HepG2 (cell line): Measurements from ENCODE around the gene PRTN3. TPM values are rescaled to one million over a fixed set of nuclear protein-coding genes. Genes with fewer than 3 reads are reported as not detected.

ENCODE experiments used
- ATAC-seq: fragments of 200-7000 bp; cut with Tn5 transposase; 3 replicates; pipeline ENCODE4 v1.9.1; 2020; ENCODE audit warnings: mild to moderate bottlenecking, moderate library complexity
- BruUV-seq: library from RNA; stranded (reverse); fragments of 400-500 nt; replicated peaks from 2 replicates; lab custom pipeline; 2021; lab: Mats Ljungman, UMichigan
- CTCF ChIA-PET: fragments of 300-600 bp; formaldehyde crosslinking; extraction: SDS; loops from one replicate; lab custom pipeline; 2021; ENCODE audit warnings: low total read pairs, inconsistent platforms, low intra/inter-chr PET ratio; lab: Yijun Ruan, JAX
- POLR2A ChIA-PET: fragments of 350-600 bp; sonication (Branson Sonifier 250); formaldehyde crosslinking; loops from one replicate; lab custom pipeline; 2020; ENCODE audit warnings: antibody characterized with exemption, inconsistent platforms; lab: Yijun Ruan, JAX
- DNase-seq: peaks from one replicate; pipeline ENCODE4 v3.0.0-alpha.2; 2015; ENCODE audit warnings: low spot score
- FAIRE-seq: peaks from 3 replicates; lab custom pipeline; 2011; peaks lifted over from hg19 to GRCh38; lab: Jason Lieb, UNC
- H2AFZ ChIP-seq: one replicate; pipeline ENCODE4 v1.6.1; 2011; ENCODE audit warnings: low read length, inconsistent platforms
- H3K27ac ChIP-seq: fragments of 300-600 bp; 3 replicates; pipeline ENCODE4 v1.8.0; 2011; ENCODE audit warnings: mixed run types, mild to moderate bottlenecking, mixed read lengths, low read length, inconsistent platforms; ENCODE audit not compliant: insufficient read depth; ENCODE audit errors: extremely low read length
- H3K27me3 ChIP-seq, 2 experiments: fragments of 200-600 bp in 1 of 2; 2 replicates in 1 of 2; 3 replicates in 1 of 2; pipeline versions ENCODE4 v1.6.0 to v1.8.0; 2011; ENCODE audit warnings: low read length in 2 of 2, mild to moderate bottlenecking in 2 of 2, moderate library complexity in 2 of 2, inconsistent platforms in 1 of 2; ENCODE audit not compliant: insufficient read depth in 2 of 2, control insufficient read depth in 1 of 2
- H3K36me3 ChIP-seq, 2 experiments: fragments of 200-600 bp in 1 of 2; replicated peaks in 1 of 2; 2 replicates in 1 of 2; 3 replicates in 1 of 2; pipeline versions ENCODE4 v1.5.1 to v1.8.0; 2011; ENCODE audit warnings: low read length in 2 of 2, inconsistent platforms in 1 of 2; ENCODE audit not compliant: insufficient read depth in 2 of 2, control insufficient read depth in 1 of 2
- H3K4me1 ChIP-seq: 2 replicates; pipeline ENCODE4 v1.5.1; 2012; ENCODE audit warnings: low read length, inconsistent platforms; ENCODE audit not compliant: insufficient read depth
- H3K4me2 ChIP-seq: 2 replicates; pipeline ENCODE4 v1.6.0; 2011; ENCODE audit warnings: low read depth, low read length, inconsistent platforms
- H3K4me3 ChIP-seq, 3 experiments: fragments of 200-600 bp in 1 of 3; sonication (generic), shearing (Covaris generic) in 1 of 3; replicated peaks in 1 of 3; 2 replicates each; pipeline ENCODE4 v1.5.1; 2011 to 2016; ENCODE audit warnings: low read length in 3 of 3, inconsistent platforms in 2 of 3, low read depth in 2 of 3, mild to moderate bottlenecking in 2 of 3, control low read depth in 1 of 3, mixed read lengths in 1 of 3; ENCODE audit not compliant: insufficient read depth in 1 of 3
- H3K79me2 ChIP-seq: one replicate; pipeline ENCODE4 v1.6.1; 2011; ENCODE audit warnings: low read length, inconsistent platforms; ENCODE audit not compliant: insufficient read depth
- H3K9ac ChIP-seq: 2 replicates; pipeline ENCODE4 v1.6.0; 2011; ENCODE audit warnings: mild to moderate bottlenecking, low read depth, low read length, inconsistent platforms; ENCODE audit not compliant: insufficient read depth
- H3K9me3 ChIP-seq: 2 replicates; pipeline ENCODE4 v1.5.1; 2012; ENCODE audit warnings: mild to moderate bottlenecking, low read length
- H4K20me1 ChIP-seq: 2 replicates; pipeline ENCODE4 v1.6.0; 2011; ENCODE audit warnings: inconsistent platforms, mild to moderate bottlenecking, low read length, moderate library complexity; ENCODE audit not compliant: insufficient read depth
- CEBPB ChIP-seq: IDR thresholded peaks from 2 replicates; pipeline ENCODE4 v1.6.1; 2011; ENCODE audit warnings: low read depth, low read length, improper control_type of control experiment, borderline replicate concordance
- NKX3-1 ChIP-seq: sonication (generic); formaldehyde crosslinking; IDR thresholded peaks from 2 replicates; pipeline ENCODE4 v1.5.0; 2020; ENCODE audit warnings: missing genetic modification reagents
- PLRG1 ChIP-seq: fragments of 450-650 bp; conservative IDR thresholded peaks from 2 replicates; pipeline ENCODE4 v1.6.1; 2016
- SNAI1 ChIP-seq: sonication (generic); formaldehyde crosslinking; IDR thresholded peaks from 2 replicates; pipeline ENCODE4 v1.5.0; 2020; ENCODE audit warnings: mild to moderate bottlenecking, missing genetic modification reagents, borderline replicate concordance
- ZBTB38 ChIP-seq: sonication (generic); formaldehyde crosslinking; IDR thresholded peaks from 2 replicates; pipeline ENCODE4 v1.5.1; 2020; ENCODE audit warnings: mild to moderate bottlenecking, missing genetic modification reagents
- ZMAT3 ChIP-seq: sonication (generic); formaldehyde crosslinking; conservative IDR thresholded peaks from 2 replicates; pipeline ENCODE4 v1.7.0; 2021; ENCODE audit warnings: missing genetic modification reagents
- ZMYM2 ChIP-seq: sonication (generic); formaldehyde crosslinking; IDR thresholded peaks from 2 replicates; pipeline ENCODE4 v1.8.0; 2022; ENCODE audit warnings: mild to moderate bottlenecking, missing genetic modification reagents
- ZNF446 ChIP-seq: sonication (generic); formaldehyde crosslinking; IDR thresholded peaks from 2 replicates; pipeline ENCODE4 v1.5.0; 2020; ENCODE audit warnings: mild to moderate bottlenecking, missing genetic modification reagents
- ZNF510 ChIP-seq: sonication (generic); formaldehyde crosslinking; IDR thresholded peaks from 2 replicates; pipeline ENCODE4 v1.4.0; 2020; ENCODE audit warnings: low read depth, mild to moderate bottlenecking, missing genetic modification reagents
- ZNF75D ChIP-seq: sonication (generic); formaldehyde crosslinking; IDR thresholded peaks from 2 replicates; pipeline ENCODE4 v1.8.1; 2023; ENCODE audit warnings: missing genetic modification reagents, mild to moderate bottlenecking, borderline replicate concordance
- ZNF780A ChIP-seq: sonication (generic); formaldehyde crosslinking; IDR thresholded peaks from 2 replicates; pipeline ENCODE4 v1.8.0; 2022; ENCODE audit warnings: mild to moderate bottlenecking, missing genetic modification reagents, moderate library complexity
- WGBS: methylation state at CpG from one replicate; pipeline ENCODE4 v1.1.6; 2017; ENCODE audit warnings: low lambda C conversion rate; 5-methylcytosine and 5-hydroxymethylcytosine counted together
- in situ Hi-C: cut with HindIII; loops from 2 replicates; pipeline ENCODE4 v1.10.0; 2017; ENCODE audit warnings: low pct_unique_long_range_greater_than_20kb; ENCODE audit not compliant: extremely low pct_ligation_motif_present
- intact Hi-C: fragments of 100-400 bp; cut with micrococcal nuclease; formaldehyde crosslinking; loops from one replicate; pipeline ENCODE4 v1.10.0; 2022; ENCODE audit not compliant: unreplicated experiment
- polyA plus RNA-seq, 8 experiments: library from polyadenylated mRNA; depleted of rRNA in 3 of 8; stranded (reverse) in 7 of 8; unstranded in 1 of 8; fragments of >200 nt; fragmentation: Illumina TruSeq in 4 of 8; extraction: Trizol in 4 of 8; gene quantifications; 2 replicates each; pipeline versions ENCODE4 v1.2.1 to v1.2.3, GENCODE V29; 2011 to 2016; ENCODE audit warnings: low read depth in 4 of 8, missing spikeins in 1 of 8, mixed read lengths in 1 of 8; ENCODE audit not compliant: insufficient read depth in 1 of 8
- total RNA-seq, 5 experiments: library from RNA; depleted of rRNA; stranded (reverse); fragments of >200 nt; fragmentation: Illumina TruSeq; extraction: Trizol; gene quantifications; 2 replicates each; pipeline ENCODE4 v1.2.3, GENCODE V29; 2016; ENCODE audit warnings: low read depth in 1 of 5
- TF ChIP-seq, protein P1 (sequence below): sonication (generic); formaldehyde crosslinking; conservative IDR thresholded peaks from 2 replicates; pipeline ENCODE4 v1.8.0; 2022; ENCODE audit warnings: mild to moderate bottlenecking, moderate library complexity, missing genetic modification reagents
- TF ChIP-seq, protein P2 (sequence below): IDR thresholded peaks from 2 replicates; pipeline ENCODE4 v1.6.1; 2016; ENCODE audit warnings: missing genetic modification reagents, missing compliant biosample characterization

The PRTN3 gene
- total and polyA plus RNA-seq, 2 of the 13 experiments (the other 11 are each of a cell fraction or from before 2014, with no cell fraction given) = not detected

DNA sequence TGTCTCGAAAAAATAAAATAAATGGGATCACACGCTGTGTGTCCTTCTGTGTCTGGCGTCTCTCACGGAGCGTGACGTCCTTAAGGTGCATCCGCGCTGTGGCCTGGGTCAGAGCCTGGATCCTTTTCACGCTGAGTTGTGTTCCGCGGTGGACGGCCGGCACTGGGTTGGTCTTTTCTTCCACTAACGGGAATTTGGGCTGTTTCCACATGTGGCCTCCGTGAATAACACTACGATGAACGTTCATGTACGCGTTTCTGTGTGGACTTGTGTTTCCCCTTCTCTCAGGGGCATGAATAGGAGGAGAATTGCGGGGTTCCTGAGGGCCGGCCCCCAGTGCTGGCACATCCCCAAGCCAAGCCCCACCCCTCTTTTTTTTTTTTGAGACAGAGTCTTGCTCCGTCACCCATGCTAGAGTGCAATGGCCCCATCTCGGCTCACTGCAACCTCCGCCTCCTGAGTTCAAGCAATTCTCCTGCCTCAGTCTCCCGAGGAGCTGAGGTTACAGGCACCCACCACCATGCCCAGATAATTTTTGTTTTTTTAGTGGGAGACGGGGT, 49.7 kb upstream of the PRTN3 start:
- no peak for DNase-seq
- Histone ChIP-seq H3K36me3 (no peaks in the 10 kb centered on the region), H3K4me1 (peaks cover 74% of the 10 kb centered on the region), H4K20me1 (no peaks in the 10 kb centered on the region), H3K4me3 (no peak overlapping the region), H3K9me3 (no peaks in the 10 kb centered on the region), H3K79me2 (no peaks in the 10 kb centered on the region), H3K9ac (no peak overlapping the region), H2AFZ (no peak overlapping the region), H3K4me2 (no peak overlapping the region), H3K27me3 (no peaks in the 10 kb centered on the region), H3K27ac (no peak overlapping the region)
- in situ Hi-C loops = no loop called here
- WGBS = 95% methylated on average over 25 of the region's 26 CpGs
- no peak for ATAC-seq
- intact Hi-C loops = no loop called here
- TF ChIP-seq ZBTB38 (CRISPR knock-in tag) = peak; percentile 89
- 0 out of 2 replicates have a peak, but pooled peaks have one; percentile 20 for TF ChIP-seq ZMYM2 (CRISPR knock-in tag)
- no peak for TF ChIP-seq SNAI1 (CRISPR knock-in tag)
- ChIA-PET CTCF (no interaction called here), POLR2A (interaction anchor here (1.1 kb wide), 1 partner anchor 11 kb away, joined by 4 read pairs; no protein-coding TSS in a partner anchor)
- BruUV-seq = no TSS peak
- FAIRE-seq = no peak

DNA sequence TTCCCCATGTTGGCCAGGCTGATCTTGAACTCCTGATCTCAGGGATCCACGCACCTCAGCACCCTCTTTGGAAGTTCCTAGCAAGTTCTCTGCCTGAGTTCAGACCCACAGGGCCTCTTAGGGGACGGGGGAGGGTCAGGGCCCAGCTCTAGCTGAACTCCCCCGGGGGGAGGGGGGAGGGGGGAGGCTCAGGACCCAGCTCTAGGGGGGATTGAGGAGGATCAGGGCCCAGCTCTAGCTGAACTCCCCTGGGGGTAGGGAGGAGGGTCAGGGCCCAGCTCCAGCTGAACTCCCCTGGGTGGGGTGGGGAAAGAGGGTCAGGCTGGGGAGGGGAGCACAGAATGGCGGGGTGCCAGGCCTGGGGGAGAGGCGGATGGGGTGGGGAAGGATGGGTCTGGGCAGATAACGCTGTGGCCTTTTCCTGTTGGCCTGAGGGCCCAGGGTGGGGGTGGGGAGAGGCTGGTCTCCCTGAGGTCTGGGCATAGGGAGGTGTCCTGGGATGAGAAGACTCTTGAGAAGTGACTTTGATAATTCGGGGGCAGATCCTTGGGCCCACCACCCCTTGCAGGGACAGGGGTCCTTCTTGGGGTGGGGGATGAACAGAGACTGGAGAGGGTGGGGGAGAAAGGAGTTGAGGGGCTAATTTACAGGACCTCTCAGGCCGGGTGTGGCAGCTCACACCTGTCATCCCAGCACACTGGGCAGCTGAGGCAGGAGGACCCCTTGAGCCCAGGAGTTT, 49.1 kb upstream of the PRTN3 start:
- H3K9me3 ChIP-seq = no peaks in the 10 kb centered on the region
- no peaks in the 10 kb centered on the region for H3K36me3 ChIP-seq
- intact Hi-C loops = no loop called here
- BruUV-seq = no TSS peak
- DNase-seq (no peak), ATAC-seq (no peak), FAIRE-seq (no peak)
- no peak overlapping the region for H2AFZ ChIP-seq
- ChIA-PET POLR2A (interaction anchor here (1.1 kb wide), 1 partner anchor 10 kb away, joined by 4 read pairs; no protein-coding TSS in a partner anchor), CTCF (no interaction called here)
- no peak for TF ChIP-seq ZNF75D (CRISPR knock-in tag)
- TF ChIP-seq PLRG1 = no peak
- TF ChIP-seq, protein P1, sequence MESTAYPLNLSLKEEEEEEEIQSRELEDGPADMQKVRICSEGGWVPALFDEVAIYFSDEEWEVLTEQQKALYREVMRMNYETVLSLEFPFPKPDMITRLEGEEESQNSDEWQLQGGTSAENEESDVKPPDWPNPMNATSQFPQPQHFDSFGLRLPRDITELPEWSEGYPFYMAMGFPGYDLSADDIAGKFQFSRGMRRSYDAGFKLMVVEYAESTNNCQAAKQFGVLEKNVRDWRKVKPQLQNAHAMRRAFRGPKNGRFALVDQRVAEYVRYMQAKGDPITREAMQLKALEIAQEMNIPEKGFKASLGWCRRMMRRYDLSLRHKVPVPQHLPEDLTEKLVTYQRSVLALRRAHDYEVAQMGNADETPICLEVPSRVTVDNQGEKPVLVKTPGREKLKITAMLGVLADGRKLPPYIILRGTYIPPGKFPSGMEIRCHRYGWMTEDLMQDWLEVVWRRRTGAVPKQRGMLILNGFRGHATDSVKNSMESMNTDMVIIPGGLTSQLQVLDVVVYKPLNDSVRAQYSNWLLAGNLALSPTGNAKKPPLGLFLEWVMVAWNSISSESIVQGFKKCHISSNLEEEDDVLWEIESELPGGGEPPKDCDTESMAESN (CRISPR knock-in tag) = no peak
- no peak for TF ChIP-seq ZMAT3 (CRISPR knock-in tag)
- no peak for TF ChIP-seq ZNF780A (CRISPR knock-in tag)
- TF ChIP-seq, protein P2, sequence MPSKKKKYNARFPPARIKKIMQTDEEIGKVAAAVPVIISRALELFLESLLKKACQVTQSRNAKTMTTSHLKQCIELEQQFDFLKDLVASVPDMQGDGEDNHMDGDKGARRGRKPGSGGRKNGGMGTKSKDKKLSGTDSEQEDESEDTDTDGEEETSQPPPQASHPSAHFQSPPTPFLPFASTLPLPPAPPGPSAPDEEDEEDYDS (CRISPR knock-in tag) = no peak
- TF ChIP-seq CEBPB = no peak
- TF ChIP-seq ZNF446 (CRISPR knock-in tag) = no peak
- TF ChIP-seq ZNF510 = no peak
- TF ChIP-seq NKX3-1 (CRISPR knock-in tag) = no peak
- H4K20me1 ChIP-seq = no peaks in the 10 kb centered on the region
- peaks cover 77% of the 10 kb centered on the region for H3K4me1 ChIP-seq
- 22% methylated on average over 6 of the region's 8 CpGs for WGBS
- peak overlapping the region; percentile 10; the same call in 1 of the 2 replicates for H3K9ac ChIP-seq
- in situ Hi-C loops = no loop called here
- no peaks in the 10 kb centered on the region for H3K27me3 ChIP-seq
- no peaks in the 10 kb centered on the region for H3K79me2 ChIP-seq
- peak overlapping the region in 1 of 3 experiments; percentile 38; a peak in 1 of 6 replicates for H3K4me3 ChIP-seq
- H3K27ac ChIP-seq = no peak overlapping the region
- H3K4me2 ChIP-seq = peak overlapping the region; percentile 43
